NCI-H1694 treated with DMSO at 0.1 percent for 48 hours (cell line): Measurements from ENCODE around the gene ATL1.

Source experiments
- DNase-seq: peaks from one replicate; lab custom pipeline; 2025; lab: John Stamatoyannopoulos, UW

ATL1 gene

DNA sequence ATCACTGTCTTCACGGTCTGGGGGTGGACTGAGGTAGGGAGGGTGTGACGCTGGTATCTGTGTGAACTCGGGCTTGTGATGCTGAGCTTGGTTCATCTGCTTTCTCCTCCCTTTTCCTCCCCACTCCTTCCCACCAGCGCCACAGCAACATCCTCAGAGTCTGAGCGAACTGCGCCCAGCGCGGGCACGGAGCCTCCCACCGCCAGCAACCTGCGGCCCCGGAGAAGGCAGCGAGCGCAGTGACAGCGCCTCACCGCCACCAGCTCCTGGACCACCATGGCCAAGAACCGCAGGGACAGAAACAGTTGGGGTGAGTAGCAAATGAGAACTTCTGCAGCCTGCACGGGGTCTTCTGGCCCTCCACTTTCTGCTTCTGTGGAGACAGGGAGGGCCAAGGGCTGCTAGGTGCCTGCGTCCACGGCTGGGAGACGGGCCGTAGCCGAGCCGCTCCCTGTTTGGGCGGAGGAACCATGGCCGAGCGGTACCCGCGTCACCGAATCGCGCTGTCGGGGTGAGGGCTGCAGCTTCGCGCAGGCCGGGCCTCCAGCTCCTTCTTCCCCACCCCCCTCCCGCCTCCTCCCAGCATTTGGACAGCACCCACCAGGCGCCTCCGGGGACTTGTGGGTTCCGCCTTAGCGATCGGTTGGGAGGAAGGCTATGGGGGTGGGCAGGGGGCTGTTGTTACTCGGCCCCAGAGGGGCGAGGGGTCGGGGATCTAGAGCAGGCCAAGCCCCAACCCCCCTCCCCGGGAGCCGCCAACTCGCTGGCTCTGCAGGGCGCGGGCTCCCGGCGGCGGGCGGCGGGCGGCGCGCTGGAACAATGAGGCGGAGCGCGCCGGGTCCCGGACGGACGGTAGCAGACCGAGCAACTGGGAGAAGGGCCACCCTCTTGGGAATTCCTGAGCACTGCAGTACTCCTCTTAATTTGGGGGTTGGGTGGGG lies at the start of gene ATL1:
TSS of gene ATL1 (plus strand) at position 156 of the 941 bp plus-strand sequence. CDS start at position 277, 121 bp downstream.
- DNase-seq, result peak; percentile 65

DNA sequence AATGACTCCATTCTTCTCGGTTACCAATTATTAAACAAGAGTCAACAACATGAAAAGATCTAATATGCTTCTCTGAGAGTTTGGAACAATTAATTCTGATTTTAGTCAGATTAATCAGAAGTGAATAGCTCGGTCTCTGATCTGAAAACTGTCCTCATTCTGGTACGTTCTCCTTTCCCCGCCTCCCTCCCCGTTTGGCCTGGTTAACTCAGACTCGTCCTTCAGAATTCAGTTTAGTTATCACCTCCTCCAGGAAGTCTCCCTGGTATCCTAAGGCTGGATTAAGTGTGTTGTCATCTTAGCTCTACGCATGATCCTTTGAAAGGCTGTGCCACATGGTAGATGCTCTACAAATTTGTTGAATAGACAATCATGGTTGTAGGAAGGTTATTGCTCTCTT lies 49.8 kb upstream of the ATL1 start:
- no peak for DNase-seq

DNA sequence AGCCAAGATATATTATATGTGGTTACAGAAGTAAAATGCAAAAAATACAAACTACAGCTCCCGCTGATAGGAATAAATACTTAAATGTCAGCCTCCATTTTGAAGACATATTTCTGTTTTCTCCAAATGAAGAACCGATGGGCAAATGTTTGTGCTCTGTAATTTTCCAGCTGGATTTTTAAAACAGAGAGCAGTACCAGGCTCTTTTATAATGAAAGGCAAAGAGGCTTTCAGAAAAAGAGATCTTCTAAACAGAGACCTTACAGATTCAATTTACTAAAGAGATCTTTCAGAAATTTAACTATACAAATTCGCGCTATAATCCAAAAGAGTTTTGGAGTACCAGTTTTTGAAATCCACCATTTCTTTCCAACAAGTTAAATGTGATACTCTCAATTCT lies 47.5 kb upstream of the ATL1 start:
- DNase-seq, result no peak

DNA sequence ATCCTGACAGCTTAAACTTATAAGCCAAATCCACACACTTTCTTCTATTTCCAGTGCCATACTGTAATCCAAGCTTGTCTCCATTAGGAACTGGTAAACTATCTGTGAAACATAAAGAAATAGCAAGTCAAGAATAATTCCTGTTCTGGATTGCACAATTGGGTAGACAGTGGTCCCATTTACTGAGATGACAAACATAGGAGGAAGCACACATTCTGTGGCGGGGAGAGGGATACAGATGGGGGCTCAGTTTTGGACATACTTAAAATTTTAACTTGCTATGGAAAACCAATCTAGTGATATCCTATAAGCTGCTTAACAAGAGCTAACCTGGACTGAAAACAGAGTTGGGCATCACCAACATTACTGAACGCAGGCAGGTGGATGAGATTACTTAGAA lies 43.9 kb upstream of the ATL1 start:
- DNase-seq, result no peak

DNA sequence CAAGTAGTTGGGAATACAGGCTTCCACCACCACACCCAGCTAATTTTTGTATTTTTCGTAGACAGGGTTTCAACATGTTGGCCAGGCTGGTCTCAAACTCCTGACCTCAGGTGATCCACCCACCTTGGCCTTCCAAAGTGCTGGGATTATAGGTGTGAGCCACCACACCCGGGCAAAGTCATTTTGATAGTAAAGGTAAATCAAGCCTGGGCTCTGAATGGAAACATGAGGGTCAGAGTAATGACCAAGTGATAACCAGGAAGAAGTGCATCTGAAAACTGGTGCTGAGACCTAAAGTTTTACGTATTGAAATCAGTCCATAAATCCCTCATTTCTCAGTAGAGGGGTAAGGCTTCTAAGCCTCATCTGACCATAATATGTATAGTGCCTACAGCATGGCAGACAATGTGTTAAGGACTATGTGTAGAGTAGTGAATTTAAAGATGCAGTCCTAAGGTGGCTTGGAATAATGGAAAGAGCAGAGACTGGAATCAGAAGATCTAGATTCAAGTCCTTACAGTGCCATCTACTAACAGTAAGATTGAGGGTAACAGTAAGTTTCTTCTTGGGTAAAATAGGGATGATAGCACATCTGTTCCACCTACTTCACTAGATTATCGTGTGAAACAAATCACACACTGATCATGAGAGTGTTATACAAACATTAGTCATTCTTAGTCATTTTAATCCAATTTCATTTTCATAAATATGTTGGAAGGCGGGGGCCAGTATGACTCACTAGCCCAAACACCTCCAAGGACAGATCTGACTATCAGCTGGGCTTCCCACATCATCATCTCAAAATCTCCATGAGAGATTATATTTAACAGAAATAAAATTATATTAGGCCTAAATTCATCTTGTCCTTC lies 38.8 kb upstream of the ATL1 start:
- no peak for DNase-seq

DNA sequence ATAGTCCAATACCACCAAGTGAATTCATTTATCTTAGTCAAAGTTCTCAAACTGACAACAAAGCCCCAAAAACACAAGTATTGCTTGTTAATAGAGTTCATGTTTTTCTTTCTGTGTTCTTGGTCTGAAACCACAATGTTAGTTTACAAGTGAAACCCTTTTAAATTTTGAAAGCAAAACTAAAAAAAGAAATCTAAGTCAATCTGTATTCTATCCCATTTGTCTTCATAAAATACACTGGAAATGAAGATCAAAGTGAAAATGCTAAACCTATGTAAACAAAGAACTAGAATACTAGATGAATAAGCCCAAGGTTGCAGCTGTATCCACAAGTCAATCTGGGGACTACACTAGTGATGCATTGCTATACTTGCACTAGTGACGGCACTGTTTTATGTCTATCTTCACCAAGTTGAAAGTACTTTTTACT lies 38.0 kb upstream of the ATL1 start:
- DNase-seq, result no peak

DNA sequence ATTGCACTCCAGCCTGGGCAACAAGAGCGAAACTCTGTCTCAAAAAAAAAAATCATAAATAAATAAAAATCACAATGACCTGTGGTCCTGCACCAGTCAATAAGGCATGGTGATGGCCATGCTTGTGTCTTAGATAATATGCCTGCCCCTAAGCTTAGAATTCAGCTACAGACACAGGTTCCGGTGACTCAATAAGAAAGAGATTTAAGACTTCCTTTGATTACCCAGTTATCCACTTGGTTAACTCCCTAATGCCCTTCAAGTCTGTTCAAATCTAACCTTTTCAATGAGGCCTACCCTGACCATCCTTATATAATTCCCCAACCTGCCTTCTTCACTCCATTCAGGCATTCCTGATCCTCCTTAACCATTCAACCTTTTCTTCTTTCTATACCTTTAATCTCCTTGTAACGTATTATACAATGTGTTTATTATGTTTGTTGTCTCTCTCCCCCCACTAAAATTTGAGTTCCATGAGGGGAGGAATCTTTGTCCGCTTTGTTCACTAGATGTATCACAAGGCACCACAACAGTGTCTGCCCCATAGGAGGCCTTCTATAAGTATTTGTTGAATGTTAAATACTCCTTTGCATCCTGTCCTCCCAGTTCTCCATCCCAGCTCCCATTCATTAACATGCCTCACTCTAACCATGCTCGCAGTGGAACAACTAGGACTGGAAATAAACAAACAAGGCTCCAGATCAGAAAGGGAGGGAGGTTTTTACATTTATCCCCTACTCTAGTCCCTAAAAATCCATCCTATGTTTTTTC lies 36.5 kb upstream of the ATL1 start:
- no peak for DNase-seq

DNA sequence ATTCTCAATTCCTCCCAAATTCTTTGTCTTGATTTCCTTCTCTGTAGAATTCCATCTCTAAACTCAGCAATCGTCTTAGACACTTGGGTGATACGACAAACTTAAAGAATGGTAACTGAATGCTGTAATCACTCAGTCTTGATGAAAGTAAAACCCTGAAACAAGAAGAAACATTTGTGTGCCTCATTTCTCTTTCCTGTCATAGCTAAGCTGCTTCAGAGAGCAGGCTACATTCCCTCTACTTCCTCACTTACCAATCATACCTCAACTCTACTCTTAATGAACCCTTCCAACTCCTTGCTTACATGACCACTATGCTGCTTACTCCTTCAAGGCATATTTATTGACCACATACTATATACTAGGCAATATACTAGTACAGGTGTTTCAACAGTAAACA lies 35.9 kb upstream of the ATL1 start:
- no peak for DNase-seq

DNA sequence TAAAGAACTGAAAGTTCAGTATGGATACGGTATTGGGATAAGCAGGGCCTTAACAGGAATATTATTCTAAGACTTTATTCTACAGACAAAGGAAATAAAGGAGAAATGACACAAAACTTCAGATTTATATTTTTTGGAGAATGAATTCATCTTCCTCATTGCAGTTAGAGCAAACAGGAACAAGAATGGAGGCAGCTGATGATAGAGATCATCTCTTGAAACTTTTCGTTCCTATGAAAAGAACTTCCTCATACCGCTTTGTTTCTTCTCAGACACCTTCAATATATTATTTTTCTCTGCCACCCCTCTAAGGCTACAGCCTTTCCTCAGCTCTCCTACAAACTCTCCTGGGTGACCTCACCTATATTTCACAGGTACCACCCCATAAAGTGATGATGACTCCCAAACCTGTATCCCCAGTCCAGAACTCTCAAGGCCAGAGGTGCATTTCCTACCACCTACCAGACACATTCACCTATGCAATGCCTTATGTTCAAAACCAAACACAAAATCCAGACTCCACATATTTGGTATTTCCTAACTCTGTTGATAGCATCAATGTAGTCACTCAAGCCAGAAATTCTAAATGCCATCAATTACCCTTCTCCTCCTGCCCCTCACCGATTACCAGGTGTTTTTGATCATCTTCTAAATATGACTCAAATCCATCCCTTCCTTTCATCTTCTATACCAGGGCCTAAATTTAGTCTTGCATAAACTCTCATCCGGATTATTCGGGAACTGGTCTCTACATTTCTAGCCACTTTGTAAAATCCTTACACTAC lies 35.0 kb upstream of the ATL1 start:
- no peak for DNase-seq

DNA sequence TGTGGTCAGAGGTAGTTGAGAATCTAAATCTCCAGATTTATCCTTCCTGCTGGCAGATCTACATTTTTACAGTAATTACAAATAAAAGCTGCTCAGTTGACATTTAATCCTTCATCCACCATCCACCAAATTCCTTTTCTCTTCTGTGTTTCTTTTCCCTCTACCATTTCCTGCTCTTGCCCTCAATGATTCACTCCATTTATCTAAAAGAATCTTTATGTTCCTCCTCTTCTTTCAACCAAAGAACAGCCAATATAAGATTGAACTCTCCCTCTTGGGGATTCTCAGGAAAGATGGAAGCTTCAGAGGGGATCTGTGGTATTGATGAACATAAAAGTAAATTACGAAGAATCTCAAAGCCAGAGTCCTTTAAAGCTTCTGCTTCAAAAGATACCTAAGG lies 31.9 kb upstream of the ATL1 start:
- no peak for DNase-seq

DNA sequence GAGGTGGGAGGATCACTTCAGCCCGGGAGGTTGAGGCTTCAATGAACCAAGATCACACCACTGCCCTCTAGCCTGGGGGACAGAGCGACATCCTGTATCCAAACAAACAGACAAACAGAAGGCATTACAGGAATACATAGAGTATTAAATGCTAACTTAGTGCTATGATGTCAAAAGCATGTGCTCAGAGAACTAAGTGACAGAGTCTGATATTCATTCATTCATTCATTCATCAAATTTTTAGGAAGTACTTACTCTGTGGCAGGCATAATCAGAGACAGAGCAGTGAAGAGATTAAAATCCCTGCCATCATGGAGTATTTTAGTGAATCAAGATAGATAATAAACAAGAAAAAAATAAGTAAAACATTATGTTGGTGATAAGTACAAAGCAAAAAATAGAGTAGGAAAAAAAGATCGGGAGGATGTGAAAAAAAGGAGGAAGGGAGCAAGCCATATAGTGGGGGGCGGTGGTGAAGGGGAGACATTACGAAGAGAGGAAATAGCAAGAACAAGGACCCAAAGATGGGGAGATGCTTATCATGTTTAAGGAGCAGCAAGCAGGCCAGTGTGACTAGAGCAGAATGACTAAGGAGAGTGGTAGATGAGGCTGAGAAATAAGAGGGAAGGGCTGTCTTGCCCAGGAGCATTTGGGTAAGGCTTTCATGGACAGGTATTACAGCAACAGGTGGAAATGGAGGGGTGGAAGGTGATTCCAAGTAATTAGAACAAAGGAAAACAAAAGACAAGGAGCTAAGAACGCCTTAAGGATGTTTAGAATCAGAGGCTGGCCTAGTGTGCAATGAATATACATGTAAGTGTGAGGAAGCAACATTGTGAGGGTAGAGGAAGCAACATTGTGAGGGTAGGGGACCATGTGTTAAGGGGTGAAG lies 30.4 kb upstream of the ATL1 start:
- no peak for DNase-seq

DNA sequence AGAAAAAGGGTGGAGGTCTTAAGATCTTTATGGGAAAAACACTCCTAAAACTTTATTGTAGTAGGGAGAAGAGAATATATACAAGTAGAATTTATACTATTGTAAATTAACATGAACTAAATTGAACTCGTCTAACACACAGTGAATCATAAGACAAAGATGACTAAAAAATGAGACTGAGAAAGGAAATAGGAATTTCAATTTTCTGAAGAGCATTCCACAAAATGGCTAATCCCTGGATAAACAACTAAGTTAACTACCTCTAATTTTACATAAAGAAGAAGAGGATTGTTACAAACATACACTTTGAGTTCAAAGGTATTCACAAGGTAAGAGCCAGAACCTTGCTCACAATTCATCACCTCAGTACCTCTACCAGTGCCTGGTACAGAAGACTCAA lies 29.6 kb upstream of the ATL1 start:
- DNase-seq, result no peak

DNA sequence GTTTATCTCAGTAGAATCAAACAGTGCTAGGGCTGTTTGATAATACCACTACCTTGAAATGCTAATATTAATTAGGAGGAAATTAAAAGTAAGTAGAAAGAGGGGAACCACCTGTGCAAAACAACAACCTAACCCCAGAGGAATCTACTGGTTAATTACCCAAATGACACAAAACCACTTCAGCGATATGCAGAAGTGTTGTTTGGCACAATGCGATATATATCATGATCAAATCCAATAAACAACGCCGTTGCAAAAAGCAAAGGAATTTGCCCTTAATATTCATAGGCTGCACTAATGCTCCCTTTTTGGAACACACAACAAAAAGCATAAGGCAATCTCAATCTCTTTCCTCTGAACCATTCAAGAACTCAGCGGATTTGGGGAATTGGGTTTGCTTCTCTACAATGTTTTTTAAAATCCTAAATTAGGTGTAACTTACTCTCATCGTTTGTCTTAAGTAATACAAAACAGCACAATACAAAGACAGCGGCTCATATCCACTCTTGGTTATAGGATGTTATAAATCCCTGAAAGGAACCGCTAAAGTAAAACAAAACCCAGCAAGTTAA lies 29.1 kb upstream of the ATL1 start:
- no peak for DNase-seq

DNA sequence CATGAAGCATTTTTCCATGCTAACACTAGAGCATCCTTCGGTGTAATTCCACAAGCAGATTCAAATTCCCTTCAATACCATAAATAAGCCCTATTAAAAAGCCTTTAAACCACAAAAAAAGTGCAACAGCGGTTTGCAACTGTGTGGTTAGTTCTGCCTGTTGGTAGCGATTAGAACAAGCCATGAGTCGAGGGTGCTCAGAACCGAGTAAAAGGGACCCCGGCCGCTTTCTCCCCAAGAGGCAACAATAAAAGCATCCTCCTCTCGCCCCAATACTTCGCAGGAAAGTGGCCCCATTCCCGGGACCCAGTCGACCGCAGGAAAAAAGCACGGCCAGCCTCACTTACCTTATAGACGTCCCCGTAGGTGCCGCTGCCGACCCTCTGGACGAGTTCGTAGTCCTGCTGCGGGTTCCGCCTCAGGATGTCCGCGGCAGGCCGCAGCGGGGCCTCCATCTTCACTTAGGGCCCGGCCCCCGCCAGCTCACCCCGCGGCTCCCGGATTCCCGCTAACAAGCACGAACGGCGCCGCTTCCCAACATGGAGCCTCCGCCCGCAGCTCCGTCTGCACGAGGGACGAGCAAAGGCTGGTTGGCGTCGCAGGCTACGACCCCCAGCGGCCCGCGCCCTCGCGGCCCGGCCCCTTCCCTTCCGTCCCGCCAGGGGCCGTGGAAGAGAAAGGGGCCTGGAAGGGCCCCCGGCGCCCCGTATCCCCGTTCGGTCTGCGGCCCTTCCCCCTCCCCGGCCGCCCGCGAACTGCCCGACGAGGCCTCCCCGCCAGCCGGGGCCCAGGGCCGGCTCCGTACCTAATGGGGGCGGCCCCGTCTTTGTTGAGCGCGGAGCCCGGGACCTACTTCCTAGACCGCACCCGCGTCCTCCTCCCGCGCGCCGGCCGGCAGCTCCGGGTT lies 28.1 kb upstream of the ATL1 start:
- peak; percentile 38 for DNase-seq

DNA sequence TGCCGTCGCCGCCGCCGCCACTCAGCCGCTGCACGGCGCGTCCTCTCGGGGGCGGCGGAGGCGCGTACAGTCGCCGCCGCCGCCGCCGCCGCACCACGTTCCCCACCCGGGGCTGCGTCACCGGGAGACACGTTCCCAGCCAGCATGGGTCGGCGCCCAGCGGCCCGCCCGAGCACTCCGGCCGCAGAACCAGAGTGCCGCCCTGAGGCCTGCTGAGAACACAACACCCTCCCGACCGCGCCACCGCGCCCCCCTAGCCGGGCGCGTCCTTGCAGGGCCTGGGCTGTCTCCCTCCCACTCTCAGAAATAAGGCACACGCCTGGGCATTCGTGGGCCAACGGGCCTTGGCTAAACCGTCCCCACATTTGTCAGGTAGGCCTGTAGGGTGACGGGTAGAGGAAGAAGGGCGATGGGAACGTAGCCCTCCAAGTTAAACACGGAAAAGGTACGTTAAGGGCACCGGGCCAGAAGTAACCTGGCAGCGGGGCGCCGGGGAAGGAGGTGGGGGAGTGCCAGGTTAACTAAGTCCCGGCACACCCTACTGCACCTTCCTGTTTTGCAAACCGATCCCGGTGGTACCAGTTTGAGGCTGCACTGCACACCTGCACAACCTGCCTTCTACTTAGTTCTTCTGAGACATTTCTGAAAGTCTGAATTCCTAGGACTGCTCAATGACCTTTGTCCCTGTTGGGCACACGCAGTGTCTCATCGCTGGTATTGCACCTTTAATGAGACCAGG lies 27.3 kb upstream of the ATL1 start, which contains the start of gene MAP4K5:
TSS of gene MAP4K5 (minus strand) at position 68 of the 739 bp plus-strand sequence. CDS start 520 bp downstream, outside the sequence.
- DNase-seq, result peak; percentile 79

DNA sequence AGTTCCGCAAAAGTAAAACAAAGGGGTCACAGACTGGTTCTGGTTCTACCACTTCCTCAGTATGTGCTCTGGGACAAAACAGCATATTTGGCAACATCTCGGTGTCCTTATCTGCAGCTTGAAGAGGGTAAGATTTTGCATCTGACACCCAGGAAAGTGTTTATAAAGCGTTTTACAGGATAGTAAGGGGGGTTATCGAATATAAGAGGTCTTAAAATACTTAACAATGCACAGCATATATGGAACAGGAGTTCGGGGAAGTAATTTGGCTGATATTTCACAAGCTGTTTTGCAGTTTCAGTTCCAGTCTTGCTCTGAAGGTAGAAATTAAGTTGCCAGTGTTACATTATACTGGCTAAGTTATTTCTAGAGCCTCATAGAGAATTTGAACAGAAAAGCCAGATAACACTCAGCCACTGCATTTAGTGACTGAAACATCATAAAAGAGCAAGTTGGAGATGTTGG lies 26.7 kb upstream of the ATL1 start:
- DNase-seq, result no peak

DNA sequence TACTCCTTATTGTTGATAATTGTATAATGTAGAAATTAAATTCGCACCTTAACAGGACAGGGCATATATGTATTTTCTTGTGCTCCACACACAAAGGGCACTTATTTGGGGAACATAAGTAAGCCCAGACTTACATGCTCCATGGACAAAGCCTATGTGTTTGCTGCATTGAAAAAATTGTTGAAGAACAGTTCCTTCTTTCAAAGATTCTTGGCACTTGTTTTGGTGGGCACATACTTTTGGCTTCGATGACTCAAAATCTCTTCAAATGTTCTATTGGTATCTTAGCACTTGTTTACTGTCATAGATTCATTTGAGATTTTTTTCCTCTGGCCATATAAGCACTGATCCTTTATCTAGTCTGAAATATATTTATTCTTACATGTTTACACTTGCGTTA lies 26.1 kb upstream of the ATL1 start:
- no peak for DNase-seq

DNA sequence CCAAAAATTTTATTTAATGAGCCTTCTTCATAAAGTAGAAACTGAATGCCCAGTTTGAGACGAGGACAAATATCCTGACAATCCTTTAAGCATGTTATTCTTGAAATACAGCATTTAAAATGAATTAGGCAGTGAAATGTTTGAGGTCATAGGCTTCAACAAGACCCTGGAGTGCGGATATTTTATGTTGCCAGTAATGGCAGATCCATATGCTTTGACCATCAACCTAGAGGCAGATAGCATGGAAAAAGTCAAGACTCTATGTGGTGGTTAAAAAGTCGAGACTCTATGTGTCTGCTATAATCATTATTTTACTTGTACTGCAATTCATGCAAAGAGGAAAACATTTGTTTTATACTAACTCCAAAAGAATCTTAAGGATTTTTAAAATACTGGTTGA lies 25.5 kb upstream of the ATL1 start:
- no peak for DNase-seq
